HUES64 (cell line): ENCODE measurements around the gene SLC44A4.

Experiments
- H3K27ac ChIP-seq: 2 replicates; pipeline ENCODE4 v1.7.0; 2013; ENCODE audit warnings: low read depth, low read length, inconsistent platforms
- H3K27me3 ChIP-seq: 2 replicates; pipeline ENCODE4 v1.6.1; 2013; ENCODE audit warnings: mild to moderate bottlenecking, low read length; ENCODE audit not compliant: insufficient read depth
- H3K36me3 ChIP-seq: 2 replicates; pipeline ENCODE4 v1.6.1; 2013; ENCODE audit warnings: mild to moderate bottlenecking, low read length; ENCODE audit not compliant: insufficient read depth
- H3K4me1 ChIP-seq: 2 replicates; pipeline ENCODE4 v1.6.1; 2013; ENCODE audit warnings: mild to moderate bottlenecking, low read length, moderate library complexity; ENCODE audit not compliant: insufficient read depth
- H3K4me3 ChIP-seq: 2 replicates; pipeline ENCODE4 v1.5.1; 2013; ENCODE audit warnings: mild to moderate bottlenecking, low read length, moderate library complexity
- H3K9ac ChIP-seq: 2 replicates; pipeline ENCODE4 v1.6.1; 2013; ENCODE audit warnings: mild to moderate bottlenecking, low read depth, low read length
- H3K9me3 ChIP-seq: 2 replicates; pipeline ENCODE4 v1.6.1; 2013; ENCODE audit warnings: low read depth, low read length; ENCODE audit not compliant: insufficient read depth
- WGBS: fragments of 150-250, 120-280 bp; methylation state at CpG from one replicate; pipeline ENCODE4 v1.1.7; 2013; ENCODE audit warnings: missing lambda C conversion rate; 5-methylcytosine and 5-hydroxymethylcytosine counted together

SLC44A4 gene

GRCh38 chr6:31888276-31889258 lies 9.8 kb upstream of the SLC44A4 start:
- no peak overlapping the region for H3K27ac ChIP-seq
- no peaks in the 10 kb centered on the region for H3K9me3 ChIP-seq
- 94% methylated on average over 43 of the region's 43 CpGs for WGBS
- no peaks in the 10 kb centered on the region for H3K27me3 ChIP-seq
- peaks cover 93% of the 10 kb centered on the region for H3K36me3 ChIP-seq
- H3K9ac ChIP-seq, result no peak overlapping the region
- H3K4me1 ChIP-seq, result no peaks in the 10 kb centered on the region
- no peak overlapping the region for H3K4me3 ChIP-seq

GRCh38 chr6:31887173-31888007 lies 8.6 kb upstream of the SLC44A4 start:
- Histone ChIP-seq H3K4me3 (no peak overlapping the region), H3K36me3 (peaks cover 93% of the 10 kb centered on the region)
- WGBS, result 97% methylated on average over 19 of the region's 19 CpGs

GRCh38 chr6:31886541-31886991 lies 7.8 kb upstream of the SLC44A4 start:
- Histone ChIP-seq H3K27me3 (no peaks in the 10 kb centered on the region), H3K4me3 (no peak overlapping the region), H3K9ac (no peak overlapping the region), H3K27ac (no peak overlapping the region), H3K36me3 (peaks cover 91% of the 10 kb centered on the region), H3K4me1 (no peaks in the 10 kb centered on the region), H3K9me3 (no peaks in the 10 kb centered on the region)
- WGBS, result 97% methylated on average over 18 of the region's 18 CpGs

More at GRCh38 chr6:31887173-31888007, 8.6 kb upstream of the SLC44A4 start:
- Histone ChIP-seq H3K9me3 (no peaks in the 10 kb centered on the region), H3K27me3 (no peaks in the 10 kb centered on the region), H3K27ac (no peak overlapping the region), H3K9ac (no peak overlapping the region), H3K4me1 (no peaks in the 10 kb centered on the region)

- 96% methylated on average over 22 of the region's 22 CpGs for WGBS
- H3K9me3 ChIP-seq, result no peaks in the 10 kb centered on the region
- peaks cover 96% of the 10 kb centered on the region for H3K36me3 ChIP-seq
These were observed 5.8 kb upstream of the SLC44A4 start for GRCh38 chr6:31884528-31885035.

GRCh38 chr6:31883676-31884075 lies 4.9 kb upstream of the SLC44A4 start:
- no peaks in the 10 kb centered on the region for H3K27me3 ChIP-seq
- WGBS, result 96% methylated on average over 12 of the region's 12 CpGs
- no peaks in the 10 kb centered on the region for H3K9me3 ChIP-seq
- H3K4me1 ChIP-seq, result no peaks in the 10 kb centered on the region
- no peak overlapping the region for H3K9ac ChIP-seq
- H3K27ac ChIP-seq, result no peak overlapping the region
- no peak overlapping the region for H3K4me3 ChIP-seq
- peaks cover 89% of the 10 kb centered on the region for H3K36me3 ChIP-seq

More at GRCh38 chr6:31884528-31885035, 5.8 kb upstream of the SLC44A4 start:
- Histone ChIP-seq H3K4me3 (no peak overlapping the region), H3K9ac (no peak overlapping the region), H3K4me1 (no peaks in the 10 kb centered on the region), H3K27ac (no peak overlapping the region), H3K27me3 (no peaks in the 10 kb centered on the region)

GRCh38 chr6:31882344-31882743 lies 3.5 kb upstream of the SLC44A4 start:
- H3K9me3 ChIP-seq, result no peaks in the 10 kb centered on the region
- H3K9ac ChIP-seq, result no peak overlapping the region
- no peaks in the 10 kb centered on the region for H3K27me3 ChIP-seq
- WGBS, result 95% methylated on average over 6 of the region's 6 CpGs
- H3K36me3 ChIP-seq, result peaks cover 76% of the 10 kb centered on the region
- no peak overlapping the region for H3K4me3 ChIP-seq
- H3K27ac ChIP-seq, result no peak overlapping the region
- no peaks in the 10 kb centered on the region for H3K4me1 ChIP-seq

- WGBS, result 93% methylated on average over 9 of the region's 9 CpGs
- H3K4me3 ChIP-seq, result no peak overlapping the region
- H3K9me3 ChIP-seq, result no peaks in the 10 kb centered on the region
- no peak overlapping the region for H3K9ac ChIP-seq
- H3K36me3 ChIP-seq, result peaks cover 66% of the 10 kb centered on the region
- no peaks in the 10 kb centered on the region for H3K4me1 ChIP-seq
- no peaks in the 10 kb centered on the region for H3K27me3 ChIP-seq
- H3K27ac ChIP-seq, result no peak overlapping the region
These were observed 2.5 kb upstream of the SLC44A4 start for GRCh38 chr6:31881136-31881859.

GRCh38 chr6:31880616-31881015 lies 1.8 kb upstream of the SLC44A4 start:
- WGBS, result 96% methylated on average over 10 of the region's 10 CpGs
- Histone ChIP-seq H3K4me3 (no peak overlapping the region), H3K36me3 (peaks cover 59% of the 10 kb centered on the region), H3K9ac (no peak overlapping the region), H3K27ac (no peak overlapping the region), H3K9me3 (no peaks in the 10 kb centered on the region), H3K27me3 (no peaks in the 10 kb centered on the region), H3K4me1 (no peaks in the 10 kb centered on the region)

GRCh38 chr6:31879901-31880300 lies 1.1 kb upstream of the SLC44A4 start:
- Histone ChIP-seq H3K4me1 (no peaks in the 10 kb centered on the region), H3K27me3 (no peaks in the 10 kb centered on the region), H3K9ac (no peak overlapping the region), H3K4me3 (no peak overlapping the region), H3K27ac (no peak overlapping the region), H3K9me3 (no peaks in the 10 kb centered on the region), H3K36me3 (peaks cover 54% of the 10 kb centered on the region)
- WGBS, result 91% methylated on average over 10 of the region's 10 CpGs

- H3K36me3 ChIP-seq, result peaks cover 46% of the 10 kb centered on the region
- WGBS, result 90% methylated on average over 13 of the region's 13 CpGs
- no peak overlapping the region for H3K27ac ChIP-seq
These were observed 346 bp upstream of the SLC44A4 start for GRCh38 chr6:31879143-31879542.

More at GRCh38 chr6:31879143-31879542, 346 bp upstream of the SLC44A4 start:
- no peak overlapping the region for H3K4me3 ChIP-seq
- no peak overlapping the region for H3K9ac ChIP-seq
- H3K9me3 ChIP-seq, result no peaks in the 10 kb centered on the region
- H3K27me3 ChIP-seq, result no peaks in the 10 kb centered on the region
- no peaks in the 10 kb centered on the region for H3K4me1 ChIP-seq
